SK-N-SH treated with all-trans-retinoic acid at 6 μM for 48 hours (cell line): ENCODE measurements around the gene MAP3K20.

ENCODE experiments used
- RARB ChIP-seq: fragments of 250-450 bp; sonication (Bioruptor Pico); IDR thresholded peaks from 2 replicates; pipeline ENCODE4 v1.8.0; 2021; ENCODE audit warnings: mild to moderate bottlenecking, moderate library complexity
- TCF4 ChIP-seq: fragments of 250-450 bp; sonication (Bioruptor Pico); IDR thresholded peaks from 2 replicates; pipeline ENCODE4 v1.8.0; 2021; ENCODE audit warnings: mild to moderate bottlenecking, moderate library complexity, borderline replicate concordance
- ZFP30 ChIP-seq: fragments of 450-650 bp; formaldehyde crosslinking; IDR thresholded peaks from 2 replicates; pipeline ENCODE4 v1.5.0; 2022; ENCODE audit warnings: mild to moderate bottlenecking, moderate library complexity
- ZNF565 ChIP-seq: fragments of 450-650 bp; formaldehyde crosslinking; conservative IDR thresholded peaks from 2 replicates; pipeline ENCODE4 v1.5.0; 2020; ENCODE audit warnings: low read depth, mild to moderate bottlenecking, moderate library complexity
- ZNF70 ChIP-seq: fragments of 450-650 bp; formaldehyde crosslinking; IDR thresholded peaks from 2 replicates; pipeline ENCODE4 v1.5.0; 2020; ENCODE audit warnings: mild to moderate bottlenecking, moderate library complexity

- TF ChIP-seq ZFP30 (no peak), ZNF70 (CRISPR knock-in tag) (no peak), ZNF565 (no peak), TCF4 (CRISPR knock-in tag) (no peak), RARB (CRISPR knock-in tag) (no peak)
These were observed 23.6 kb downstream of the MAP3K20 start for GRCh38 chr2:173099271-173099670.
